HG03442 (cell line): ENCODE results near the gene ADIPOR2.
"Not testable (repeated sequence)": the region's sequence is repeated elsewhere in the genome, so short reads cannot be mapped to it uniquely, and the experiment has no call there.

ENCODE experiments used
- ATAC-seq: cut with Tn5 transposase; IDR thresholded peaks from one replicate; pipeline ENCODE4 v1.9.1; 2021; ENCODE audit warnings: mild to moderate bottlenecking, moderate library complexity; ENCODE audit not compliant: unreplicated experiment

The ADIPOR2 gene

DNA sequence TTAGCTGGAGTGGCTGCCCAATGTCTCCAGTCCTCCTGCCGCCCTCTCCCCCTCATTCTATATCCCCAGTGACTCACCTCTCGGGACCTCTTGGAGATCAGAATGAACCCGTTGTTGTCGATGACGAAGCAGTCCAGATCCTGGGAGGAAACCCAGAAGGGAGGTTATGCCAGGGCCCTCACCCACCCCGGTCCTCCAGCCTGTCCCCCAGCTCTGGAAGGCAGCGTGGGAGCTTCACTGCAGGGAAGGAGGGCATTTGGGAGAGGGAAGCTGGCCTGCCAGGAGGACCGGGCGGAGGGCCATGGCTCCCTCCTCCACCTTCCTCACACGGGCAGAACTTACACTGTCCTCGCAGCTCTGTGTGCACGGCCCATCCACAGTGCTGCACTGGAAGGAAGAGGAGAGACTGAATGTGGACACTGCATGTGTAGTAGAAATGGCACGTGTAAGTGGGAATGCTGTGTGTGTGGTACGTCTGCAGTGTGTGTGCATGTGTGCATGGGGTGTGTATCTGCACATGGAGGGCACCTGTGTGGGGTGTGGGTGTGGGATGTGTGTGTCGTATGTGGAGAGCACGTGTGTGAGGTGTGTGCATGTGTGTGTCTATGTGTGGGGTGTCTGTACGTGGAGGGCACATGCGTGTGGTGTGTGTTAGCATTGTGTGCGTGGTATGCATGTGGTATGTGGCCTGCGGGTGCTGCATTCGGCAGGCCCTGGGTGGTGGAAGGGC is 119.5 kb downstream of the ADIPOR2 start:
- no peak for ATAC-seq

DNA sequence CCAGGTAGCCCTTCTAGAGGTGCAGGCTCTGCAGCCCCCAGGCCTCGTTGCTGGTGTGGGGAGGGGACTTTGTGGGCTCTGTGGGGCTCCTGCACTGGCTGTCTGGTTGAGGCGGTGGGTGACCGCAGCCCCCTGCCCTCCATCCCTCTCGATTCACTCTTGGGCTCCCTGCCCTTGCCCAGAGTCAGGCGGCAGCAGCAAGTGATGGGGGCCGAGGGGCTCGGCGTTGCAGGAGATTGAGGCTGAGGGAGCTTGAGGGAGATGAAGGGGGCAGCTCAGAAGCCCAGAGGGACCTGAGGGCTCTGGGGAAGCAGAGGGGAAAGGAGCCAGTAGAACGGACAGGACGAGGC is 120.0 kb downstream of the ADIPOR2 start:
- ATAC-seq: no peak

DNA sequence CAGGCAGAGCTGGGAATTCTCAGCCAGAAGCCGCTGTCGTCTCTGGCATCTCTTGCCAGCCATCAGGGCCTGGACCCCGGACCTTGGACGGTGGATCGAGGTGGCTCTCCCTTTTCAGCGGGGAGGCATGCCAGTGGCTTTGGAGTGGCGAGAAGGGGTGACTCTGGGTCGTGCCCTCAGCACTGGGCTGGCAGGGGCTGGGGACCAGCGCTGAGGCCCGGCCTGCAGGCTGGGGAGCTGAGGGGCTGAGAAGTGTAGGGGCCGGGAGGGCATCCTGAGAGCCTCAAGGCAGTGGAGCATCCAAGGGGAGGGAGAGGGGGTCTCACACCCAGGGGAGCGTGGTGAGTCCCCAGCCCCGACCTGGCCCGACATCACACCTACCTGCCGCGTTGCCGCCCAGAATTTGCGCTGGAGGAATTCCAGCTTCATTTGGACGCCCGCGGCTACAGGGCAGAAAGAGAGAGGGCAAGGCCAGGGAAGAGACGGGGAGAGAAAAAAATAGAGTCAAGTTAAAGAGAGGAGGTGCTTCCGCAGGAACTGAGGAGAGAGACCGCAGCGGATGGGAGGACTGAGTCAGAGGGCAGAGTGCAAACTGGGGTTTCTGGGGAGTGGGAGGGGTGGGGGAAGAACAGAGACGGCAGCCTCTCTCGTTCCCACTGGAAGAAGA is 120.5 kb downstream of the ADIPOR2 start:
- no peak for ATAC-seq

DNA sequence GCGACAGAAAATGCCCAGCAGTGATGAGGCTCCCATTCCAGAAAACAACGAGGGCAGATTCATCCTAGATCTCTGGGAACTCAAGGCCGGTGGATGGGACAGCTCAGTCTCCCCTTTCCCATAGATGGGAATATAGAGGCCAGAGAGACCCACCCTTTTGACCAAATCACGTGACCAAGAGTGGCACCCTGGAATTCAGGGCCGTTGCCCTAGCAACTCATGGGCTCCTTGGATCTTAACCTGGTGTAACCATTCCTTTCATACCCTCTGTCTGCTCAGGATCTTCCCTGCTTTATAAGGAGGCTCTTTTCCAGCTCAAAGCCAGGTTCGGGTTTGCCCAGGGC is 121.0 kb downstream of the ADIPOR2 start:
- no peak for ATAC-seq

DNA sequence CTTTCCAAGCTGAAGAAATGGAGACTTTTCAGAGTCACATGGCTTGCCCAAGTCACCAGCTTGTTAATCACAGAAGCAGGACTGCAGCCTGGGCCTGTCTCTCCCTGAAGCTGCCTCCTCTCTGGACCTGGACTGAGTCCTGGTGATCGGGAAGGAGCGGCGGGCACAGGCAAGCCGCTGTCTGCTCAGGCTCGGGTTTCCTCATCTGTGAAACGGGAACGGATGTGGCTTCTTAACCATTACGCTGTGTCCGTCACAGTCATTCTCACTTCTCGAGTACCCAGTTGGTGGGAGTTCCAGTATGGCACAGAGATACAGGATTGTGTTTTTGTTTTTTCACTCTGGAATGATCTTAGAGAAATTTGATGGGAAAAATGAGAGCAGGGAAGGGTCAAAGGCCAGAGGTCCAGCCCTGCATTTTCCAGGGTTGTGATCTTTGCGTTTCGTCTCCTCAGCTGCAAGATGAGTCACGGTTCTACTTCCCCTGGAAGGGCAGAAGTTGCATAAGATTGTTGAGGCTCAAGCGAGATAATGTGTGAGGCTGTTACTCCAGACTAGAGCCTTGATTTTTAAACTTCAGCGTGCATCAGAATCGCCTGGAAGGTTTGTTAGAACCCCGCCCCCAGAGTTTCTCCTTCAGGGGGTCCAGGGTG is 121.9 kb downstream of the ADIPOR2 start:
- no peak for ATAC-seq

DNA sequence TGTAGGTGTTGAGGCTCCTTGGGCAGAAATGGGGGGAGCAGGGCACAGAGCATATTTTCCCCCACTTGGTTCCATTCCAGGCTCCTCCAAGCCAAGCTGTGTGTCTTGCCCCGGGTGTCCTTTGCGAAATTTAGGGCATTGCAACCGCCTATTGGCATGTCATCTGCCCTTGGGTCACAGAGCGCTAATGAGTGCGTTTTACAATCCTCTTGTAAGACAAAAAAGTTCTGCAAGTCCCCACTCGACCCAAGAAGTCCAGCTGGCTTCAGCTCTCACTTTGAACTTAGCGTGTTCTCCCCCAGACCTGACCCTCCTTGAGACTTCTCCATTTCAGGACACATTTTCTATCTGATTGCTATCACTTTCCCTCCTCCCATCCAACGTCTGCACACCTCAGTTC is 123.4 kb downstream of the ADIPOR2 start:
- no peak for ATAC-seq

DNA sequence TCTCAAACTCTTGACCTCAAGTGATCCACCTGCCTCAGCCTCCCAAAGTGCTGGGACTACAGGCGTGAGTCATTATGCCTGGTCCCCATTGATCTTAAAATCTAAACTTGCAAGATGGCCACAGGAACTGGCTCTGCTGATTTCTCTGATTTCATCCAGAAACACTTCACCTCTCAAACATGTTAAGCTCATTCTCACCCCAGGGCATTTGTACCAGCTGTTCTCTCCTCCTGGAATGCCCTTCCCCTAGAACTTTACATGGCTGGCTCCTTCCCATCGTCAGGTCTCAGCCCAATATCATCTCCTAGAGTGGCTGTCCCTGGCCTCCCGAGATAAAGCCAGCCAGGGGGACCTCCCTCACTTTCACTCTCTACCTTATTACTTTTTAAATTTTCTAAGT is 124.2 kb downstream of the ADIPOR2 start:
- ATAC-seq: no peak

DNA sequence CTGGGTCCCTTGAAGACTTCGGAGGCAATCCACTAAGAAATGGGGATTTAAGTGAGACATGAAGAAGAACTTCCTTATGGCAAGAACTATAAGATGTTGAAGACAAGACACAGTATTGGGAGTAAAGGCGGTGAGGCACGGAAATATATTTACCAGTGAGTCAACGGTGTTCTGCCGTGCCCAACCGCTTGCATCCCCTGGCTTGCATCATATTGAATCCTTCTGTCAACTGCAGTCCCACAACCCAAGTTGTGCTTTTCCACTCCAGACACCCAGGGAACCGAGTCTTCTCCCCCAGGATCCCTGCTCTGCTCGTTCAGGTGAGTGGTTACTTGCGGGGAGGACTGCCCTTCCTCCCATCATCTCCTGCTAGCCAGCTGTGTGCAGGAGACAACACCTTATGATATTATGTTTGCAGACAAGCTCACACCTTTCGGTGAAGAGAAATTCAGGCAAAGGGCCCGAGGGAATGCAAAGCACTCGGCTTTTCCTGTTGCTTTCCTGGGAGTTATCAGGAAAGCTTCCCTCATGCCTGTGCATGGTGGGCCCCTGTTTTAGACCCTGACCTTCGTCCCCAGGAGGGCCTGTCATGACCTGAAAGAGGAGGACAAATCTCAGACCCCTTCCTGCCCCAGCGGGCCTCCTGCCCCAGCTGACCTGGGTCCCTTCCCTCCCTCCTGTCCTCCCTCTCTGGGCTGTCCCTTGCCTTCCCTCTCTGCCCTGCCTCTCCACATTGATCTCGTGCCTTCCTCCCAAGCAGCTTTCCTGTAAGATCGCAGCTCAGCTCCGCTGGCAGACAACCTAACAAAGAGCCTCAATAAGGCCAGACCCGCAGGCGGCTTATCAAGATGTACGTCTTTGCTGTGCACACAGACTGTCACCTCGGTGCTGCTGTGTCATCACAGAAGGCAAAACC is 125.2 kb downstream of the ADIPOR2 start:
- no peak for ATAC-seq

DNA sequence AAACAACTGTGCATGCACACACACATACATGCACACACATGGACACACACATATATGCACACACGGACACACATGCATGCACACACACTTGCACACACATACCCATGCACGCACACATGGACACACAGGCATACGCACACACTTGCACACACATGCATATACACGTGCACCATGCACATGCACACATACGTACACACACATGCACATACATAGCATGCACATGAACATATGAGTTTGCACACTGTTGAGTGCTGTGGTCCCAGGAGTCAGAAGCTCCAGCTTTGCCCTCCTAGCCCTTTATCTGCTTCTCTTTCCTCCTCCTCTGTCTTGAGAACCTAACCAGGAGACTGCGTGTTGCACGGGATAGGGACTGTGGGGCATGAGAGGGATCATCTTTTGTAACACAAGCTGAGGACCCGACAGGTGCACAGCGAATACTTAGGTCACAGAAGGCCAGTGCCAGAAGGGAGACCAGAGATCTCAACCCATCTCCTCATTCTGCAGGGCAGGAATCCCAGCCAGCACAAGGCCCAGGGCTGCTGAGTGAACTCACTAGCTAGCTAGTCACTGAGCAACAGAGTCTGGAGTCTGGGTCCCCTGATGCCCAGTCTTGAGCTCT is 126.0 kb downstream of the ADIPOR2 start:
- no peak for ATAC-seq

DNA sequence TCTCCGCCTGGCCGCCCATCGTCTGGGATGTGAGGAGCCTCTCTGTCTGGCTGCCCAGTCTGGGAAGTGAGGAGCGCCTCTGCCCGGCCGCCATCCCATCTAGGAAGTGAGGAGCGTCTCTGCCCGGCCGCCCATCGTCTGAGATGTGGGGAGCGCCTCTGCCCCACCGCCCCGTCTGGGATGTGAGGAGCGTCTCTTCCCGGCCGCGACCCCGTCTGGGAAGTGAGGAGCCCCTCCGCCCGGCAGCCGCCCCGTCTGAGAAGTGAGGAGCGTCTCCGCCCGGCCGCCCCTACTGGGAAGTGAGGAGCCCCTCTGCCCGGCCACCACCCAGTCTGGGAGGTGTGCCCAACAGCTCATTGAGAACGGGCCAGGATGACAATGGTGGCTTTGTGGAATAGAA is 127.1 kb downstream of the ADIPOR2 start:
- not testable (repeated sequence) for ATAC-seq

DNA sequence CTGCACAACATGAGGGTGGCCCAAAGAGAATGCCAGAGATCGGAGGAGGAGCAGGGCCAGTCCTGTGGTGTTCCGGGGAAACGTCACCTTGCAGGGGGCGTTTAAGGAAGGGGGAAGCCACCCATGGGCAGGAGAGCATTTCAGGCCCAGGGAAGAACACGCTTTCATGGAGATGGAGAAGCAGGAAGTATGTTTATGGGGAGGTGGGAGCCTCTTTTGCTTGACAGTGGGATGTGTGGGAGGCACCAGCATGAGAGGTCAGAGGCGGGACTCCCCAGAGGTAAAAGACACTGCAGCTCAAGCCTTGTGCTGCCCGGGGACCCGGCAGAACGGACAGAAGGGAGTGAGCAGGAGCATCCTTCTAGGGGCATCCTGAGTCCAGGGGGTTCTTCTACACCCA is 128.2 kb downstream of the ADIPOR2 start:
- no peak for ATAC-seq

DNA sequence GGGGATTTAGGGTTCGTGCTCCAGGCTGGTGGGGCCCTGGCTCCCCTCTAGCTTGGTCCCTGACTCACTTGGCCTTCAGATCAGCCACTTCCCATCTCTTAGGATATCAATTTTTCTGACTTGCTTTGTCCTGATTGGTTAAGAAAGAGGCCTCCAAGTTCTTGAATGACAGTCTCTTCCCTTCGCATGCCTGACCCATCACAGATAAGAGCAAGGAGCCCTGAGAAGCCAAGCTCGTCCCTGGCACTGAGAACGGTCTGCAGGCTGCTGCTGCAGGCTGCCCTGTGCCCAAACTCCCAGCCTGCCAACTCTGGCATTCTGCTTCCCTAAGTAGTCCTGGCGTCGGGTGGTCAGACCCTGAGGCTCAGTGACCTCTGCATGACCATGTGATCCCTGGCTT is 128.7 kb downstream of the ADIPOR2 start:
- no peak for ATAC-seq

DNA sequence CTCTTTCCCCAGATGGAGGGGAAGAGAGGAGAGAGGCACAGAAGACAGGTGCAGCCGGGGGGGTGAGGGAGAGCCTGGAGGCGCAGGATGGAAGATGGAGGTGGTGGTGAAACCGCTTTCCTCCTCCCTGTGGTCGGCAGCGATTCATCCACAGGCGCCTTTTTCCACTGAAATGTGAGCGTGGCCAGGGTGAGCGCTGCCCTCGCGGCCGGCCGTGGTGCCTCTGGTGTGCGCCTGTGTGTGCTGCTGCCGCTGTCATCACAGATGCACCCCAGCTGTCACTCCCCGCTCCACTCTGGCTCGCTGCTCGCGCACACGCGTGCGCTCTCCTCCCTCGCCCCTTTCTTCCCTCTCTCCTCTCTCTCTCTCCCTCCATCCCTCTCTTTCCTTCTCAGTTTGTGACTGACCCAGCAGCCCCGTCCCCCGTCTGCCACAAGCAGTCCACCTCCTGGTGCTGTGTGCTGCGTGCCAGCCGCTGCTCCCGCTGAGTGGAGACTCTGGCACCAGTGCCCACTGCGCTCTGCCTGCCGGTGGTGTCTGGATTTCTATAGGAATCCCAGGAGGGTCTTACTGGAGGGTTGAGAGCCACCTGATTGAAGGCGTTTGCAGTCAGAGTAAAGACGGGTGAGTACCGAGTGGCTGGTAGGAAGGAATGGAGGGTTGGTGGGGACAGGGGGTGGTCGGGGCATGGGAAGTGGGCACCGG is 129.5 kb downstream of the ADIPOR2 start, which contains the start of gene LRTM2:
Gene LRTM2 (plus strand): TSS at position 375 of the 705 bp plus-strand sequence. CDS start 7,584 bp downstream, outside the sequence.
- no peak for ATAC-seq

DNA sequence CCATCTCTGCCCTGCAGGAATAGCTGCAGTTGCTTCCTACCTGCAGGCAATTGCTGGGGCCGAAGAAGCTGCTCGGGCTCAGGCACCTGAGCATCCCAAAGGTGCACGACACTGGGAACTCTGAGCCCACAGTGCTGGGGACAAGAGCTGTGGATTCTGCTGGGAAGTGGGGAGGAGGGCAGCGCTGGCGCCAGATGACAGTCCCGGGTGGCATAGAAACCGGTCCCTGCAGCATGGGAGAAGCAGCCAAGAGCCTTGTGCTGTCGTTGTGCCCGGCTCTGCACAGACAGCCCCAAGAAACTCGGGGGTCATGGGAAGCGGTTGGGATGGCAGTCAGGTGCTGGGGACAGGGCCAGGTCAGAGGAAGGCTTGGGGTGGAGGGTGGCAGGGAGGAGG is 130.0 kb downstream of the ADIPOR2 start:
- ATAC-seq: no peak

DNA sequence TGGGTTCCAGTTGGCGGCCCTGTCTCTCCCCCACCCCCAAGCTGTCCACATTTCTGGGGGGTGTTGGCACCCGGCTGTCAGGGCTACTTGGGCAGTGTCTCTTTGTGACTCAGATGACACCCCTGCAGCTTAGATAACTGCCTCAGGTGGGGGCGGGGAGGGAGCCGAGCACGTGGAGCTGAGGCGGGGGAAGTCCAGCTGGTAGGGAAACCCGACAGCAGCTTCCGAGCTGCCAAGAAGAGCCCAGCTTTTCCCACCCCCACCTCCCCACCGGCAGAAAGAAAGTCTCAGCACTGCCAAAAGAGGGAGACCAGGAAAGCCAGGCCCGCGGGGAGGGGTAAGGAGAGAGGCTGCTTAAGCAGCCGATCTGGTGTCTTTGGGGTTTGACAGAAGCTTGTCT is 130.9 kb downstream of the ADIPOR2 start:
- no peak for ATAC-seq

DNA sequence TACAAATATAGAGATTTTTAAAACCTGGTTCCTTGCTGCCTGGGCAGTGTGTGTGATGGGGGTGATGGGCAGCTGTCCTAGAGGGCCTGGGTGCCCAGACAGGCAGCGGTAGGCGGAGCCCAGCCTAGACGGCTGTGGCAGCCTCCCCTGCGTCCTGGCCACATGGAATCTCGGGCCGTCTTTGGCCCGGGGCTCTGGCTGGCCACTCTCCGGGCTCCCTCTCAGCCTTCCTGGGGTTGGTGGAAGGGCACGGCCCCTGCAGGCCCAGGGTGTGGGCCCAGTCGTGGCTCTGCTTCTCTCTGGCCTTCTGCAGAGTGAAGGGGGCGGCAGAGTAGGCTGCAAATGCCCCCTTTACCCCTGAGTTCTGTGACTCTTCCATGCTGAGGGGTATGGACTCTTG is 131.8 kb downstream of the ADIPOR2 start:
- ATAC-seq: no peak

DNA sequence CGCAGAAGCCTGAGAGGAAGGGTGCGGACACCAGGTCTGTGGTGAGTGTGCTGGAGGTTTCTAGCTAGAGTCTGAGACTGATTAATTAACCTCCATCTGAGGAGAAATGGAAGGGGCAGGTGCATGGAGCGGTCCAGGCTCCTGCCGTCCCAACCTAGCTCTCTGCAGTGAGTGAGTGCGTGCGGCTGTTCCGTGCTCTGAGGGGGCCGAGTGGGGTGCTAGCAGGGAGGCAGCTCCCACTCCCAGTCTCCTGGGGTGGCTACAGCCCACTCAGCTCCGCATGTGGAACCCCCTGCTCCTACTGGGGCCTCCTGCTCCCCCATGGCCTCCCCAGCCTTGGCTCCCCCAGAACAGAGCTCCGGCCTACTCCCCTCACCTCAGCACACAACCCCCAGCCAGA is 132.4 kb downstream of the ADIPOR2 start:
- no peak for ATAC-seq

DNA sequence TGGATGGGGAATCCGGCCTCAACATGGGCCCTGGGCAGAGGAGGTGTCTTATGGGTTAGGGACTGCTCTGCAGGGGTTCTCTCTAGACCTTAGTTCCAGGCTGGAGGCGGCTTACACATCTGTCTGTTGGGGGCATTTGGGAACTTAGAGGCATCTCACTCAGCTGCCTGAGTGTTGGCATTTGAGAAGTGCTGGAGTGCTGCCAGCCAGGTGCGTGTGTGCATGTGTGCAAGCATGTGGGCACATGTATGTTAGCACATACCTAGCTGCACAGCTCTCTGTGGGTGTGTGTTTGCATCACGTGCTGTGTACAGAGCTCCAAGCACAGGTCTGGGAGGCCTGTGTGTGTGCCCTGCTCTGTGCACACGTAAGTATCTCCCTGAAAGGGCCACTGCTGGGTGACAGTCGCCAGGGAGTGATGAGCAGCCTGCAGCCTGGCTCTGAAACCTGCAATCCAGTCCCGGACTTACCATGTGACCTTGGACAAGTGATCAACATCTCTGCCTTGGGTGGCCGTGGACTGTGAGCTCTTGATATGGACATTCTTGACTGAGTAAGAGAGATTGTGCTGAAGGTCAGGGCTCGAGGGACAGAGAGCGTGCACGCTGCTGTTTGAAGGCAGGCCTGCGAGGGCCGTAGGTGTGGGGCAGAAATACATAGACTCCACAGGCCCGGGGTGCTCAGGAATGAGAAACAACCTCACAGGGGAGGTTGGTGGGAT is 134.7 kb downstream of the ADIPOR2 start:
- no peak for ATAC-seq

DNA sequence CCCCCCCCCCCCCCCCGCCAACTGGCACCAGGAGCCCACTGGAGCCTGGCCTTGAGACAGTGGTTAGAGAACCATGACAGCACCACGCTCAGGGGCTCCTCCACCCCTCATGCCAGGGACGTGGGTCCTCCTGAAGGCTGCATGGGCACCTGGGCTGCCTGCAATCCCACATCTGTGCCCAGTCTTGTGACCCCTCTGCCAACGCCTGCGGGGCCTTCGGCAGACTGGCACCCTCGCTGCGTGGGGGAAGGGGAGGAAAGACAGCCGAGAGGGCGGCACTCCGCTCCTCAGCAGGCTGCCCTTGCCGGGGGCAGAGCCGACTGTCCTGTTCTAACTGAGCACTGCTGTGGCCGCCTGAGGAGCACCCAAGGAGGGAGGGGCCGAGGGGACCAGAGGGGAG is 135.5 kb downstream of the ADIPOR2 start:
- ATAC-seq: no peak
